Epidermal melanocyte (primary cell): ENCODE results near the gene TMEM169.

ENCODE experiments used
- DNase-seq: peaks from one replicate; pipeline ENCODE4 v3.0.0; 2011; ENCODE audit warnings: low spot score; ENCODE audit not compliant: insufficient read length

Gene TMEM169

DNA sequence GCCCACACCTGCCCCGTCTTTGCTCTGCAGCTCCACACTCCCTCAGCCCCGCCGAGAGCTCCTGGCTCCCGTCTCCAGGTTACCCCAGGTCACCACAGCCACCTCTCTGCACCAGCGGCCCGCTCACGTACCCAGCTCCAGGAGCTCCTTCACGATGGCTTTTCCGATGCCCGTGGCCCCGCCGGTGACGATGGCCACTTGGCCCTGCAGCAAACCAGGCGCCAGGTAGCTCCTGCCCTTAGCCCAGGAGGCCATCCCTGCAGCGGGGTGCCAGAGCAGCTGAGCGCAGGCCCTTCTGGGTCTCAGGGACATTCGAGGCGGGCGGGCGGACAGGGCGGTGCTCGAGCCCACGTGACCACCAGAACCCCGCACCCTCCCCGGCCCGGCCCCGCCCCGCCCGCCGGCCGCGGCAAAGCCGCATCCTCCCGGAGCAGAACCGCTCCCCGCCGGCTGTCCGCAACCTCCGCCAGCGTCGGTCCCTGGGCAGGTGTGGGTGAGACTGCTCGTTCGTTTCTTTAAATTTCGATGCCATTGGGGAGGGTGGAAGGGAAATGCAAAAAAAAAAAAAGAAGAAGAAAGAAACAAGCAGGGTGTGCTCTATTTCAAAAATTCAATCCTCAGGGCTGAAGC, at the start of gene TMEM169, which contains the start of gene PECR:
TMEM169 (plus strand) TSS at position 433 of the 630 bp plus-strand sequence. CDS start 14,045 bp downstream, outside the sequence.
PECR (minus strand) TSS at position 323 of the 630 bp plus-strand sequence; CDS start at position 255, 68 bp downstream.
- peak; percentile 73 for DNase-seq

DNA sequence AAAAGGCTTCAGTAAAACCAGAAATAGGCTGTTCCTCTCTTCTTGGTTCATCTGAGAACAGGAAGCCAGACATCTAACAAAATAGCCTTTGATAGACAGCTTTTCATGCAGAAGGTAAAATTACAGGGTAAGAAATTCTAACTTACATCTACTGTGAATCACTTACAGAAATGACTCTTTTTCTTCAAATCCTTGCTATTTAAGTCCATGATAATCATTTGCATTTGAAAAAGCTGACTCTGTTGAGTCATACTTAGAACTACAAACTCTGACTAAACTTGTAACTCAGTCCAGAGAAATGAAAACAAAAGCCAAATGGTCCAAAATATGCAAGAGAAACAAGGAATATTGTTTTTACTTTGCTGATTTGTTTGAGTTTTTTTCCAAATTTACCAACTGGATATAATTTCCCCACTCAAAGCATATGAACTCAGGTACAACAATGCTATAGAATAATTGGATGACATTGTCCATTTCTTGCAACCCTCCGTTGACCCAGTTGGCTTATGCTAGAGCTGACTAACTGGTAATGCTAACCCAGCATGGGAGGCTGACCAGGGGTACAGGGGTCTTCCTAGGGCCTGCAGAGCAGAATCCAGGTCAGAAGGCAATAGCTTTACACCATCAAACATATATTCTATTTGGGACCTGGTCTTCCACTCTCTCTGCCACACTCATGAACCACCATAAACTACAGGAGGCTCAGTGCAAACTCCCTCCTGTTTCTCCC, 49.6 kb upstream of the TMEM169 start:
- DNase-seq = no peak

GRCh38 chr2:216033403-216033802, 48.3 kb upstream of the TMEM169 start:
- no peak for DNase-seq

- peak; percentile 69 for DNase-seq
These were observed 47.7 kb upstream of the TMEM169 start for GRCh38 chr2:216034065-216034464.

GRCh38 chr2:216039918-216040317, 41.8 kb upstream of the TMEM169 start:
- no peak for DNase-seq

GRCh38 chr2:216041438-216041837, 40.3 kb upstream of the TMEM169 start:
- no peak for DNase-seq

DNA sequence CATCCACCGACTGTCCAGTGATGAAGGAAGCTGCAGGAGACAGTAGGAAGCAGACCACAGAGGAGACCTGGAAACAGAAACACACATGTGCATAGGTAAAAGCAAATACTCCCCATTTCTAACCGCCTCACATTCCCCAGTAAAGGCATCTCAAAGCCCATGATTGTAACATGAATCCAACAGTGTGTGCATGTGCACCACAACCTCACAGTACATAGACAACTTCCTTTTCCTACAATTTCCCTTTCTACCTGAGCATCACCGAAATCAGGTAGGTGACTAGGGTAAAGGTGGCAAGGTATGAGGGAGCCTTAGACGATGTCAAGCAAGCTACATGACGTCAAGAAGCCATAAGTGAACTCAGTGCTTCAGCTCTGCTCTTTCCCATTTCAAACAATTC, 37.8 kb upstream of the TMEM169 start:
- DNase-seq = no peak

DNA sequence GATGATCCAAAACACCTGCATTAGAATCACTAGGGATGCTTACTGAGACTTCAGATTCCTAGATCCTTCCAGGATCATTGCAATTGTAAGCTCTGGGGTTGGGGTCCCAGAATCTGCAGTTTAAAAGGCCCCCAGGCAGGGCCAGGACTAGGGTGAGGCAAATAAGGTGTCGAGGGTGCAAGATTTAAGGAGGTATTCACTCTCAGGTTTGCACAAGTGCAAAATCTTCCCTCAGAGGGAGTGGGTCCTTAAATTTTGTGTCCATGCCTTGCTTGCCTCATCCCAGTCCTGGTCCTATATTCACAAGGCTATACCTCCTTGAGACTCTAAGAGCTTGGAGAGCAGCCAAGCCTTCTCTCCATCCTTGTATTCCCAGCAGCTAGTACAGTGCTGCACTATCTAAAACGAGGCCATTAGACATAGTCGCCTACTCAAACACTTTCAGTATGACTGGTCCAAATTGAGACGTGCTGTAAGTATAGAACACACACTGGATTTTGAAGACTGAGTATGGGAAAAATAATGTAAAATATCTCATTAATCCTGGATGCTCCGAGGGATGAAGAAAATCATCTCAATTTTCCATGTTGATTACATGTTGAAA, 36.7 kb upstream of the TMEM169 start:
- DNase-seq = no peak

- DNase-seq = no peak
These were observed 34.3 kb upstream of the TMEM169 start for GRCh38 chr2:216047397-216047796.

DNA sequence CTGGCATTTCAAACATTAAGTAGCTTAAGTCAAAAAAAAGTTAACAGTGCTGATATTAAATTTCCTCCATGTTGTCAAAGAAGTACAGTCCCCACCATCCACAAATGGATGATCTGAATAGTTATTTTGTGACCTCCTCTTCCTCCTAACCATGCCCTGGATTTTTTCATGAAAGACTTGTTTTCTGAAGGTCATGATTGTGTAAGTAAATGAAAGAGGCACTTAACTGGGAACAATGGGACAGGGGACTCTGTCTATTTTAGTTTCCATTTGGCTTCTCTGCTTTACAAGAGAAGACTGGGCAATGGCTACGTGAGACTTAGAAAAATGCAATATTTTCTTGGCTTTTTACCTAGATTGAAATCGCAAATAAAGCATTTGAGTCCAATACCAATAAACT, 32.3 kb upstream of the TMEM169 start:
- no peak for DNase-seq

DNA sequence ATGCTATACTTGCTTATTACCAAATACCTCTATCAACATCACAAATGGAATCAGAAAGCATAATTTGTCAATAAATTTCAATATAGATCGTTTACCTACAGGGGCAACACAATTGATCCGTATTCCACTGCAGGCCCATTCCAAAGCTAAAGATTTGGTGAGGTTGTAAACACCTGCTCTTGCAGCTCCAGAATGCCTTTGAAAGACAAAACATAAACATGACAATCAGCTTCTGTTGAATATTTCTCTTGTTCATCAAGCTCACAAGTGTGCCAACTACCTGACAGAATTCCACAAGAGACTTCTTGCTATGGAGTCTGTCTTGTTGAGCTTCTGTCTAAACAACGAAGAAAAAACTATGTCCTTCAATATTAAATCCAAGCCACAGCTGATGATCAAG, 30.4 kb upstream of the TMEM169 start:
- DNase-seq = no peak

DNA sequence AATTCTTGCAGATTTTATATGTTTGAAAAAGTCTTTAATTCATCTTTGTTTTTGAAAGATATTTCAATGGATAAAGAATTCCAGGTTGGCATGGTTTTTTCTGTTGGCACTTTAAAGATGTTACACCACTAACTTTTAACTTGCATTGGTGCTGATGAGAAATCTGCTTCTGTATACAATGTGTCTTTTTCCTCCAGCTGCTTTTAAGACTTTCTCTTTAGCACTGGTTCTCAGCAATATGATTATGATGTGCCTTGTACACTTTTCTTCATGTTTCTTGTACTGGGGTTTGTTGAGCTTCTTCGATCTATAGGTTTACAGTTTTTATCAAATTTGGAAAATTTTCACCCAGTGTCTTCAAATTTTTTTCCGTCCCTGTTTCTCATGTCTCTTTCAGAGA, 29.3 kb upstream of the TMEM169 start:
- DNase-seq = no peak

DNA sequence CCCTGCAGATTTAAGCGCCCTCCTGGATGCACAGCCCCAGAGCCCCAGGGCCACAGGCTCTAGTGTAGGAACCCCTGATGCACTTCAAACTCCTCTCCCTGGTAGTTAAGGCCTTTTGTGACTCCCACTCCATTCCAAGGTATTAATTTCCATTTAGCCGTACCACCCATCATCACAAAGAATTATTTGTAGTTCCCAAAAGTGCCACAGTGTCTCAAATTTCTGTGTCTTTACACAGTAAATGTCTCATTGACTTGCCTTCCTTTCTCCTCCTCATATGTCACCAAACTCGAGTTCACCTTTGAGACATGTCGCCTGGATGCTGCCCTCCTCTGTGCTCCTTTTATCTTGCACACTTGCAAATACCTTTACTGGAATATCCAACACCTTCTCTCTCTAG, 26.0 kb upstream of the TMEM169 start:
- no peak for DNase-seq

DNA sequence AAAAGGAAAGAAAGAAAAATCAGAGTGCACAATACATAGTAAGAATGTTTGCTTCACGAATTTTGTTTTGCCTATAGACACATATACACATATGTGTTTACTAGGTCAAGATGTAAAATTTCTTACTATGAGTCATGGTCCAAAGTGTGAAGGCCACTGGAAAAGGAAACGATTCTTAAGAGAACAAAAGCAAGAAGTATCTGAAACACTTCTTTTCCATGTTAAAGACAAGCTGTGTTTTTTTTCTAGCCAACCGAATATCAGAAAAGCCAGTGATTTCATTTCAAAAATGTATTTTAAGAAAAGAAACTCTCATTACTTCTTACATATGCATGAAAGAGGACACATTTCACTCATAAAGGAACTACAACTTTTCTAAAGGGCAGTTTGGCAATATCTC, 25.0 kb upstream of the TMEM169 start:
- DNase-seq = no peak

- DNase-seq = no peak
These were observed 24.0 kb upstream of the TMEM169 start for GRCh38 chr2:216057688-216058193.

DNA sequence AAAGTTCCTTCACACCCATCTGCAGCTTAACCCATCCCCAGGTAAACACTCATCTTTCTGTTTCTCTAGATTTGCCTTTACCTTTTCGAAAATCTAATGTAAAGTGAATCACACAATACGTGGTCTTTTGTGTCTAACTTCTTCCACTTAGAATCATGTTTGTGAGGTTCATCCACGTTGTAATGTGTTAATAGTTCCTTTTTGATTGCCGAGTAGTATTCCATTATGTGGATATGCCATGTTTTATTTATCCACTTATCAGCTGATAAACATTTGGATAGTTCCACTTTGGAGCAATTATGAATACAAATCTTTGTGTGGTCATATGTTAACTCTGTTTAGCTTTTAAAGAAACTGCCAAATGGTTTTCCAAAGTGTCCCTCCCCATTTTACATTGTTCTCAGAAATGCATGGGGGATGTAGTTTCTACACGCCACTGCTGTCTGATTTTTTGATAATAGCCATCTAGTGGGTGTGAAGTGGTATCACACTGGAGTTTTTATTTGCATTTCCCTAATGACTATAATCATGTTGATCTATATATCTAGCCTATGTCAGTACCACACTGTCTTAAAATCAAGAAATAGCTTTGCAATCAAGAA, 22.4 kb upstream of the TMEM169 start:
- no peak for DNase-seq

GRCh38 chr2:216064014-216064630, 17.6 kb upstream of the TMEM169 start:
- no peak for DNase-seq

- DNase-seq = no peak
These were observed 17.1 kb upstream of the TMEM169 start for GRCh38 chr2:216064665-216065064.

DNA sequence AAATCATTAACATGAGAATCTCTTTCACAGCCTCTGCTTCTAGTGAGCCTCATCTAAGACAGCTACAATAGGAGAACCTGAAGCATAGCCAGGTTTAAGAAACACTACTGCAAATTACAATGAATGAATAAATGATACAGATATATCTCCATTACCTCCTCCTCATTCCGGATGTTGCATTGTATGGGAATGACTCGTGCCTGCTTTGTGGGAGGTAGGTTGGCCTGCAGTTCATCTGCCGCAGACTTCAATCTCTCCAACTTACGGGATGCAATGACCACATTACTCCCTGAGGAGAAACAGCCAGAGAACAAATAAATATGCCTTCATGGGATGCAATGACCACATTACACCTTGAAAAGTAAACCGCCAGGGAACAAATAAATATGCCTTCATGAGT, 15.5 kb upstream of the TMEM169 start:
- DNase-seq = no peak

DNA sequence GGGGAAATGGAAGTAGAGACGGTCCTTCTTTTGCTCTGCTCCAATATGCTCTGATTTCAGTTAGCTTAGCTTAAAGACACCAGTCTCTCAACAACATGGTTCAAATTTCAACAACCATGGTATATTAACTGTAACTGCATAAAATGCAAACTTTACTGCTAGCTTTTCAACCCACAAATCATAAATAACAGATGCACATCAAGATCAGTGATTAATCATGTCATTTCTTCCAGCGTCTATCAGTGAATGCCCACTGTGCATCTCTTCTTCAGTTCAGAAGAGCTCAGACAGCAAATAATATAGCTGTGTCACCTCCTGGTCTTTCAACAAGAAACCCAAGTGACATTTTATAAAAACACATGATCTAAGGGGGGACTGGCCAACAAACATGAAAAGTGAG, 12.7 kb upstream of the TMEM169 start:
- DNase-seq = no peak

DNA sequence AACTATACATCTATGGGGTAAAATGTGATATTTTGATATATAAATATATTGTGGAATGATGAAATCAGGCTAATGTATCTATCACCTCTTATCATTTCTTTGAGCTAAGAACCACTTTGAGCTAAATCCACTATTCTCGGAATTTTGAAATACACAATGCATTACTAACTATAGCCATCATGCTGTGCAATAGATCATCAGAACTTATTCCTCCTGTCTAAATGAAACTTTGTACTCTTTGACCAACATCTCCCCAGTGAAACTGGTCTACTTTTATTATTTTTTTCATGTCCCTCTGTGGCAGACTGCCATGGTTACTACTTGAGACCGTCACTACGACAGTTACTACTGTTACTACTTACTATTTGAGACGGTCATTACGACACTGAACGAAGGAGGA, 11.5 kb upstream of the TMEM169 start:
- no peak for DNase-seq
